ENCODE measurements around the gene DYRK3.
"Not testable (repeated sequence)": the region's sequence is repeated elsewhere in the genome, so short reads cannot be mapped to it uniquely, and the experiment has no call there.

Gene DYRK3

DNA sequence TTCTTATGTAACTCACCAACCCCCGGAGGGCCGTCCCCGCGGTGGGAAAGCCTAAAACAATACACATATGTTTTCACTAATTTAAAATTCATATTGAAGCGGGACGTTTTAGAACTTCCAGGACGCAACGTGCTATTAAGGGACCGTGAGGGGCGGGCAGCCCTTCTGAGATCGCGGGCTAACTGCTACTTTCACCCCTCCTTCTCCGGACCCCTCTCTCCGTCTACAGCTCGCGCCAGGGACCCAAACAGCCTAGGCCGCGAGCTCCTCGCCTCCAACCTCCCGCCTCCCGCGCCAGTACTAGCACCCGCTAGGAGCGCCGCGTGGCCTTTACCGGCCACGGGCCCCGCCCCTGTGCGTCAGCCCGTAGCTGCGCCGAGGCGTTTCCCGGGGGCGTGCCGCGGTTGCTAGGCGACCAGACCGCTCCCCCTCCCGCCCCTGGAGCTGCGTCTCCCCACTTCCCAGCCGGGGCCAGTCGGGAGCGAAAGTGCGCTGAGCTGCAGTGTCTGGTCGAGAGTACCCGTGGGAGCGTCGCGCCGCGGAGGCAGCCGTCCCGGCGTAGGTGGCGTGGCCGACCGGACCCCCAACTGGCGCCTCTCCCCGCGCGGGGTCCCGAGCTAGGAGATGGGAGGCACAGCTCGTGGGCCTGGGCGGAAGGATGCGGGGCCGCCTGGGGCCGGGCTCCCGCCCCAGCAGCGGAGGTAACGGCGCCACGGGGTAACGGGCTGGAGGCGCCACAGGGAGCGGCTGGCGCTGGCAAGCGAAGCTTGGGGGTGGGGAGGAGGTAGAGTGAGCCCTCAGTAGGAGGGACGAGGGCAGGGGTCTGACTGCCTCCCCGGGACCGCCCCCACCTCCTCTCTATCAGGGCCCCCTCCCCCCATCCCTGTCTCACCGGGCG is at the start of gene DYRK3:
Gene DYRK3 (plus strand): TSS at position 457 of the 898 bp plus-strand sequence. CDS start 168 bp downstream, at position 625.
- in situ Hi-C loops (cut with HindIII; ENCODE audit: low sequenced_read_pairs), result no loop called here

DNA sequence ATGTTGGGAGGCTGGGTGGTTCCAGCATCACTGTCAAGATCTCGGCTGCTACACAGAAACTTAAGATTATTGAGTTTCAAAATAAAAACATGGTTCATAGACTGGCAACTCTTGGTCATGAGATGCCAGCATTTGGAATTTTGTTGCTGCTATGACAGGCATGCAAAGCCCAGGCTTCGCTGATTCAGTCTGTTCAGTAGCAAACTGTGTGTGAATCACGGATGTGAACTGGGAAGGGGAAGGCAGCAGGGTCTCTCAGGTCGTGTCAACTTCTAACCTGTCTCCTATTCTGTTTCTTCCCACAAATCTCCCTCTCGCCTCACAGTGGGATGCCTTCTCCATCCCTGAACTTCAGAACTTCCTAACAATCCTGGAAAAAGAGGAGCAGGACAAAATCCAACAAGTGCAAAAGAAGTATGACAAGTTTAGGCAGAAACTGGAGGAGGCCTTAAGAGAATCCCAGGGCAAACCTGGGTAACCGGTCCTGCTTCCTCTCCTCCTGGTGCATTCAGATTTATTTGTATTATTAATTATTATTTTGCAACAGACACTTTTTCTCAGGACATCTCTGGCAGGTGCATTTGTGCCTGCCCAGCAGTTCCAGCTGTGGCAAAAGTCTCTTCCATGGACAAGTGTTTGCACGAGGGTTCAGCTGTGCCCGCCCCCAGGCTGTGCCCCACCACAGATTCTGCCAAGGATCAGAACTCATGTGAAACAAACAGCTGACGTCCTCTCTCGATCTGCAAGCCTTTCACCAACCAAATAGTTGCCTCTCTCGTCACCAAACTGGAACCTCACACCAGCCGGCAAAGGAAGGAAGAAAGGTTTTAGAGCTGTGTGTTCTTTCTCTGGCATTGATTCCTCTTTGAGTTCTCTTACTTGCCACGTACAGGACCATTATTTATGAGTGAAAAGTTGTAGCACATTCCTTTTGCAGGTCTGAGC is 48.6 kb upstream of the DYRK3 start:
- in situ Hi-C loops (cut with HindIII; ENCODE audit: low sequenced_read_pairs), result no loop called here

DNA sequence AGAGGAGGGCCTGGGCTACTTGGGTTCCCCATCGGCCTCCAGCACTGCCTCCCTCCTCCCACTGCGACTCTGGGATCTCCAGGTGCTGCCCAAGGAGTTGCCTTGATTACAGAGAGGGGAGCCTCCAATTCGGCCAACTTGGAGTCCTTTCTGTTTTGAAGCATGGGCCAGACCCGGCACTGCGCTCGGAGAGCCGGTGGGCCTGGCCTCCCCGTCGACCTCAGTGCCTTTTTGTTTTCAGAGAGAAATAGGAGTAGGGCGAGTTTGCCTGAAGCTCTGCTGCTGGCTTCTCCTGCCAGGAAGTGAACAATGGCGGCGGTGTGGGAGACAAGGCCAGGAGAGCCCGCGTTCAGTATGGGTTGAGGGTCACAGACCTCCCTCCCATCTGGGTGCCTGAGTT is 47.4 kb upstream of the DYRK3 start:
- in situ Hi-C loops (cut with HindIII; ENCODE audit: low sequenced_read_pairs), result no loop called here

DNA sequence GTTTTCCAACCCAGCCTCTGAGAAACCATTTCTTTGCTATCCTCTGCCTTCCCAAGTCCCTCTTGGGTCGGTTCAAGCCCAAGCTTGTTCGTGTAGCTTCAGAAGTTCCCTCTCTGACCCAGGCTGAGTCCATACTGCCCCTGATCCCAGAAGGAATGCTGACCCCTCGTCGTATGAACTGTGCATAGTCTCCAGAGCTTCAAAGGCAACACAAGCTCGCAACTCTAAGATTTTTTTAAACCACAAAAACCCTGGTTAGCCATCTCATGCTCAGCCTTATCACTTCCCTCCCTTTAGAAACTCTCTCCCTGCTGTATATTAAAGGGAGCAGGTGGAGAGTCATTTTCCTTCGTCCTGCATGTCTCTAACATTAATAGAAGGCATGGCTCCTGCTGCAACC is 46.8 kb upstream of the DYRK3 start:
- in situ Hi-C loops (cut with HindIII; ENCODE audit: low sequenced_read_pairs), result no loop called here

DNA sequence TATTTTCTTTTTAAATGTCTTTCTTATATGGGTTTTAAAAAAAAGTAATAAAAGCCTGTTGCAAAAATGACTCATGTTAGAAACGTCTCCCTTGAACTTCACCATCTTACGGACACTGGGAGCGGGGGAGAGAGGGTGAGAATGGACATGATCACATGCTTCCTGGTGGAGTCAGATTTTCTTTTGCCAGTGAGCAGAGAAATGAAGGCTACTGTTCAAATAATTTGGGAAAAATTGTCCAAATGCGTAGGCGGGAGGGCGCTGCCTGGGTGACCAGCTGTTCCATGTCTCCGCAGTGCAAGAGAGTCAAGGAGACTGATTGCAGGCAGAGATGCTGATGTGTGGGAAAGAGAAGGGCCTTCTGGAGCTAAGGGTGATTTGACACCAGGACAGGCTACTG is 46.1 kb upstream of the DYRK3 start:
- in situ Hi-C loops (cut with HindIII; ENCODE audit: low sequenced_read_pairs), result no loop called here

DNA sequence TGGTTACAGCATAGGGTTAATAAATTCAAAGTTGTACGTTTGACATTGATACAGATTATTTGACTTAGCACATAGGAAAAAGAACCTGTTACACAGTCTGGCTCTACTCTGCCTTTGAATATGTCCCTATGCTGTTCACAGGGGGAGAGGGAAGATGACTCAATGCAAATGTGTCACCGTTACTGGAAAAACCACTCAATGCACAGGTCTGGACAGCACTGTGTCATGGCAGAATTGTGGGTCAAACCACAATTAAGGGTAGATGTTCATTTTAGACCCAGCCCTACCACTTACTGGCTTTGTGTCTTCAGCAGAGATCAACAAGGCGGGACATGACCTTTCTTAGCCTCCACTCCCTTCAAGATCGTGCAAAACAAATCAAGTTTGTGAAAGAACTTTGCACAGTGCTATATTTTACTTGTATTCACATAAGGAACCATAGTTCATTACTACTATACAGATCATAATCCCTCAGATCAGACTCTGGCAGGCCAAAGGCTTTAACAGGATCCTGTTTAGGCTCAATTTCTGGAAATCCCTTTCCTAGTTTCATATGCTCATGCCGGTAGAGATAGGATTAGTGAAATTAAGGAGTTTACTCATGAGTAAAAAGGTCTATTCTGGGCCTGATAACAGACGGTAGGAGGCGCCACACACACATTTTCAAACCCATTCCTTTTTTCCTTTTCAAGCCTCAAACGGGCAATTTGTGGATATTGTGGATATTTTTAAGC is 45.1 kb upstream of the DYRK3 start:
- in situ Hi-C loops (cut with HindIII; ENCODE audit: low sequenced_read_pairs), result no loop called here

DNA sequence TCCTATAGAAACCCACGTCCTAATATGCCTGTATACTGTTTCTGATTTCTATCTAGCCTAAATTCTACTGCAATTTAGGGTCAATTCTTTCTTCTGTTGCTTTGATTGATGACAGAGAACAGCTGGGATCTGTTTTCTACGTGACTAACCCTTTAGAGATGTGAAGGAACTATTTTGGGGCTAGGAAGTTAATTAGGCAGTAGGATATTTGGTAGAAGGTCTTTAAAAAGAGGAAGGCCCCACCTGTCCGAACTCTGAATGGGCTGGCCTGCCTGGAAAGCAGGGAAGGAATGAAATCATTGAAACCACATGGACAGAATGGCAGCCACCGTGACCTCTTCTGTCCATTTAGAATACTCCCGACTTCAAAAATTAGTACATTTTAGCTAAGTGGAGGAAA is 44.1 kb upstream of the DYRK3 start:
- in situ Hi-C loops (cut with HindIII; ENCODE audit: low sequenced_read_pairs), result no loop called here

DNA sequence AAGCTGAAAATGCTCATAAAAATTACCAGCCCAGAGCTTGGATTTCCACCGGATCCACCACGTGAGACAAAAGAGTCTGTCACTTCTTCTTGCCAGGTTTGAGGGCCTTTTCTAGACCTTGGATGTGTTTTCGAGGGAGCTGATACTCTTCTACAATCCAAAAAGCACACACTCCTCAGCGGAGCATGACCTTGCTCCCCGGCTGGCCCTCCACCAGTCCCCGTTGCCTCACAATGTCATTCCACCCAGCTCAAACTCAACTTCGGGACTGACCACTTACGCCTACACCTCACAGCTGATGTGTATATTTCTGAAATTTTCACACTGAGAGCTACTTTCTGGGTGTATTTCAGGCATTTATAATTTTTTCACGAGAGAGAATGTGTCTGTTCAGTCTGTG is 43.6 kb upstream of the DYRK3 start:
- in situ Hi-C loops (cut with HindIII; ENCODE audit: low sequenced_read_pairs), result no loop called here

DNA sequence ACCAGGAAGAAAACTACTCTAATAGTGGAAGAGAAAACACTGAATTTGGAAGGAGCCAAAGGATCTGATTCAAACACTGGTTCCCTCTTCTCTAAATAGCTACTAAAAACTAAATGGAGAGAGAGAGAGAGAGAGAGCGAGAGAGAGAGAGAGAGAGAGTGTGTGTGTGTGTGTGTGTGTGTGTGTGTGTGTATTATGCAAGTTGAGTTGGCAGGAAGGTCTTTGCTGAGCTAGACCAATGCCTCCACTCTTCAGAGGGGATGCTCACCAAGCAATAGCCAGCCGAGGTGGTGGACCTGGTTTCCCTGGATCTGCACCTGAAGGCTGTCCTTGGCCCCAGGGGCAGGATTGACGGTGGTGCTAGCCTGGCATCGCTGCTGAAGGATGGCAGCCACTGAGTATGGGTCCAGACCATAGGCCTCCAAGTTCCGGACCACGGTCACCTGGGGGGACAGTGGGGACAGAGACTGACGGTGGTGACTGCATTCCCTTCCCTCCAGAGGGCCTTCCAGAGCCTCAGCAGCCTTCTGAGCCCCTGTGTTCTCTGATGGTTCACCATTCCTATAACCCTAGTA is 41.9 kb upstream of the DYRK3 start:
- in situ Hi-C loops (cut with HindIII; ENCODE audit: low sequenced_read_pairs), result no loop called here

DNA sequence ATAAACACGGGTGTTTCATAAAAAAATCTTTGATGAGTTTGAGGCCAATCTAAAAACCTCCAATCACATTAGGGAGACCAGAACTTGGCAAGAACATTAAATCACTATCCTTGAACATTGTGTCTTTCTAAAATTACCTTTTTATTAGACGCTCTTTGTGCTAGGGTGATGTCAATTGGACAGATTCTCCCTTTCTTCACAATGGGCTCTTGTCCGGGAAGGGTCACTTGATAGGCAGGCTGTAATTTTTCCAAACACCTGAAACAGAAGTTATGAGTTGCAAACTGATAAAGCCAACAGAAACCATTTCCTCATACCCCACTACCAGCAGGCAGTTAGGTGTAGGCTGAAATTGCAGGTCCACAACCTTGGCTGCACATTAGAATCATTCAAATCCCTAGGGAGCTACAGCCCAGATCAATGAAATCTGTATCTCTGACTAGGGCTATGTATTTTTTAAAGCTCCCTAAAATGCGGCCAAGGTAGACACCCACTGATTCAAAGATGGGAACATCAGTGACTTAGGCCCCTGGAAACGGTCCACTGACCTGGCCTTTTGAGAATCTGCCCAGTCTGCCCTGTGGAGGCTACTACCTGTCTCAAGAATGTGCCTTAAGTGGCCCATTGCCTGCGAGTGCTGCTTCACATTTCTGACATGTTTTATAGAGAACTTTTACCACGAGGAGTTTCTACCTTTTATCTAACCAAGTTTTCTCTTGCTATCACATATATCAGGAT is 39.6 kb upstream of the DYRK3 start:
- in situ Hi-C loops (cut with HindIII; ENCODE audit: low sequenced_read_pairs), result no loop called here

DNA sequence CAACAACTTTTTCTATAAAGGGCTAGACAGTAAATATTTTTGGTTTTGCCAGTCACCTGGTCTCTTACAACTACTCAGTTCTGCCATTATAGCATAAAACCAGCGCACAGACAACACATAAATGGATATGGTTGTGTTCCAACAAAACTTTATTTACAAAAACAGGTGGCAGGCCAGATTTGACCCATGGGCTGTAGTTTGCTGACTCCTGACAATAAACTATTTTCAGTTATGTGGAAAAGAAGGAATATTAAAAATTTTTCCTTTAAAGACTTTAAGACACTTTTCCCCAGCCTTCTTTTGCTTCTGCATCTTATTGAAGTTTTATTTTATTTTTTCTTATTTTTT is 39.0 kb upstream of the DYRK3 start:
- in situ Hi-C loops (cut with HindIII; ENCODE audit: low sequenced_read_pairs), result no loop called here

DNA sequence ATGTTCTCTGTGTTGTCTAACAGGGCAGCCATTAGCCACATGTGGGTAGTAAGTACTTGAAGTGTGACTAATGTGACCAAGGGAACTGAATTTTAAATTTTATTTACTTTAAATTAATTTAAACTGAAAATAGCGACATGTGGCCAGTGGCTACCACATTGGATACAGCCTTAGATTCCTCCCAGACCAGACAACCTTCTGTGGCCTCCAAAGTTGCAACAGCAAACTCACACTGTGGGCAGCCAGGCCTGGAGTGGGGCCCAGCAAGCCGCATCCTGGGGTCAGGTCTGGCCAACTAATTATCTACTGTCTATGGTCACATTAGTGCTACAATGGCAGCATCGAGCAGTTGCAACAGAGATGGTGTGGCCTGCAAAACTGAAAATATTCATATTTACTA is 34.8 kb upstream of the DYRK3 start:
- in situ Hi-C loops (cut with HindIII; ENCODE audit: low sequenced_read_pairs), result loop anchor here (5.0 kb wide), 2 partner anchors 67 to 108 kb away; no protein-coding TSS in a partner anchor

DNA sequence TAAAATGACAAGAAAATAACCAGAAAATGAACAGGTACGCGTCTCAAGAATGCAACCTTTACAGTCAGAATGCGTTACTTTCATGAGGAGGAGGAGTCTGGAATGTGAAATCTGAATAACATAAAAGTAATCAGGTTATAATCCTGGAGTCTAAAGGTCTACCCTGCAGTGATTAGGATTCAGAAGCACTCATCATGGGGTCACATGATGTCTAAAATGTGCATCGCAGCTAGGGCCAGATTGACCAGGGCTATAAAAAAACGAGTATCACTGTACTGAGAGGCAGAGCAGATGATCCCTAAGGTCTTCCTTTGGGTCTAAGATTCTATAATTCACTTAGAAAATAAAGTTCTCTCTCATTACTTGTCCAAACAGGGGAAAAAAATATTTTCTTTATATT is 30.5 kb upstream of the DYRK3 start:
- in situ Hi-C loops (cut with HindIII; ENCODE audit: low sequenced_read_pairs), result loop anchor here (5.0 kb wide), 2 partner anchors 62 to 113 kb away; no protein-coding TSS in a partner anchor

DNA sequence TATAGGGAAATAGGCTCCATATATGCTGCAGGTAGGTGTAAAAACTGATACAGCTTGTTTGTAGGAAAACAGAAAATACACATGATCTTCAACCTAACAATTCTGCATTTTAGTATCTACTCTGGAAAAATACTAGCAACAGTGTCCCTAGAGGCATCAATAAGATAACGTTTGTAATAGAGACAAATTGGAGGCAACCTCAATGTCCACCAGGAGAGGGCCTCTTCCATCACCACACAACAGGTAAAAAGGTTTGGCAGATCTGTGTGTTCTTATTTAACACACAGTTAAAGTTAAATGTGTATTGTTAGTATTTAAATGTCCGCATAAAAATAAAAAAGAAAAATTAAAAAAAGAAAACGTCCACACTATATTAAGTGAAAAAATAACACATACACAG is 28.5 kb upstream of the DYRK3 start:
- in situ Hi-C loops (cut with HindIII; ENCODE audit: low sequenced_read_pairs), result no loop called here

DNA sequence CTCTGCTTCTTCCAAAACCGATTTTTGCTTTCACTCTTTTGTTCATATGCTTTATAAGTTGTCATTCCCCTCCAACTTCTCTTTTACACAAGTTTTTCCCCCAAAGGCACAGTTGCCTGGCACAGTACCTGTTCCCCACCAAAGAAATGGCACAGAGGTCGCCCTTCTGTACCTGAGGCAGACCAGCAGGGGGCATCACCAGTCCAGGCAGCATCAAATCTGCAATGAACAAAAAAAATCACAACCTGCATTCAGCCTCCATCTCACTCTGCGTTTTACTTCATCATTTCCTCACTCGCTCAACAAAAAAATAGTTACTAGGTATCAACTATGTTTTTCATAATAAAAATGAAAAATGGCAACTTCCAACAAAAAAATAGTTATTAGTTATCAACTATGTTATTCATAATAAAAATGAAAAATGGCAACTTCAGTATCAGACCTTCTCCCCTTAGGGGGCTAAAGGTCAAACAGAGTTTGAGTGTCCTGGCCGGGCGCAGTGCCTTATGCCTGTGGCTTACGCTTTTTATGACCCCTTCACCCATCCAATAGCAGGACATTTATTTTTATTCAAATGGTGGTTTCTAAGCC is 27.1 kb upstream of the DYRK3 start:
- in situ Hi-C loops (cut with HindIII; ENCODE audit: low sequenced_read_pairs), result no loop called here

DNA sequence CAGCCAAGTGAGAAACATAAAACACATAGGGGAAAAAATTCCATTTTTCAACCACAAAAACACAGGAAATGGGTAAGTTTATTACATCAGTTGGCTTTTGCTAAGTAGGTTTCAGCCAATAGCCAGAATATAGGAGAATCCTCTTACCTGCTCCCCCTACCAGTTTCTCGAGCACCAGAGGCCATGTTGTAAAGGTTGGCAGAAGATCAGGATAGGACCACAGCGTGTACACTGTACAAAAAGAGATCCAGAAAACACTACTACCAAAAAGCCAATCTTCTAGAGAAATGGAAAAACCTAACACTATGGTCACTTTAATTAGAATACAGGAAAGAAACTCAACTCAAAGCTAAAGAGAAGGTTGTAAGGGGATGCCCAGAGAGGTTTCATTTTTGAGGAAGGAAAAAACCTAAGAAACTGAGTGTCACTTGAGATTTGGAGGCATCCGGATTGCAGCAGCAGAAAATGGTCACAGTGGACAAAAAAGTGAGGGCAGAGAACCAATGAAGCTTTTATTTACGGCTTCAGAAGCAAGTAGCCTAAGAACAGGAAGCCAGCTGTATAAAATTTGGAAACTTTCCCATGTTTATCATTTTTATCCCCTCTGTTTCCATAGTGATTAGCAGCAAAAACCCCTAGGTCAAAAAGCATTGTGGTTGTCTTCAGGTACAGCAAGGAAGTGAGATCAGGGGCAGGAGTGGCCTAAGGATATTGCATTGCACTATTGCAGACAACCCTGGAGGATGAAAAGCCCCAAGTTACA is 25.9 kb upstream of the DYRK3 start:
- in situ Hi-C loops (cut with HindIII; ENCODE audit: low sequenced_read_pairs), result no loop called here

DNA sequence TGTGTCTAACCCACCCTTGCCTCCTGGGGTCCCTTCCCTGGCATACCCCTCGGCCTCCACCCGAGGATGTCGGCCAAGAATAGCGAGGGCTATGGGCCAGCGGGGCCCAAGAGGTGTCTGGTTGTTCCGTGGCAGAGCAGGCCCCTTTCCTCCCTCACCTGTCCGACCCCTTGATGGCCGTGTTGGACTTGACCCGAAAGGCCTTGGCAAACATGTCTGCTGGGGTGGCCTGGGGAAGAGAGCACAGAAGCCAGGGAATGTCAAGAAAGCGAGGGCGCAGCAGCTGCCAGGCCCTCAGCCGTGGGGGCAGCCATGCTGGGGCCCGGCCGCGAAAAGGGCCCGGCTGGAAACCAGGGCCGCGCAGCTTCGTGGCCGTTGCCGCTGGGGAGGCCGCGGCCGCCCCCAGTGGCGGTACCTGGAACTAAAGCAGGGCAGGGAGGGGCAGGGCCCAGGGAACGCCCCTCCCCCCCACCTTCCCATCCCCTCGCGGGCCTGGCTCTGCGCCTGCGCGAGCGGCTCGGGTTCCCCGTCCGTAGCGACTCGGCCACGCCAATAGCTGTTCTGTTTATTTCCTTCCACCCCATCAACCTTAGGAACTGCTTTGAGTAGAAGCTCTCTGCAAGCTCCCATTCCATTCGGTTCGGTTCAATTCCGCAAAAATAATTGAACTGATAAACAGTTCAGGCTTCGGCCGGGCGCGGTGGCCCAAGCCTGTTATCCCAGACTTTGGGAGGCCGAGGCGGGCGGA is 23.0 kb upstream of the DYRK3 start, which contains the start of gene EIF2D:
Gene EIF2D (minus strand): TSS at position 337 of the 748 bp plus-strand sequence. CDS start 123 bp downstream, at position 214.
- in situ Hi-C loops (cut with HindIII; ENCODE audit: low sequenced_read_pairs), result no loop called here

DNA sequence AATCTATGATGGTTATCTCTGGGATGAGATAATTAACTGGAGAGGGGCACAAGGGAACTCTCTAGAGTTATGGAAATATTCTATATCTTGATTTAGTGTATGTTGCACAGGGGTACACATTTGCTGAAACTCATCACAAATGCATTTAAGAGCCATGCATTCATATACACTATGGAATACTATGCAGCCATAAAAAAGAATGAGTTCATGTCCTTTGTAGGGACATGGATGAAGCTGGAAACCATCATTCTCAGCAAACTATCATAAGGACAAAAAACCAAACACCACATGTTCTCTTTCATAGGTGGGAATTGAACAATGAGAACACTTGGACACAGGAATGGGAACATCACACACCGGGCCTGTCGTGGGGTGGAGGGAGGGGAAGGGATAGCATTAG is 8.9 kb upstream of the DYRK3 start:
- in situ Hi-C loops (cut with HindIII; ENCODE audit: low sequenced_read_pairs), result not testable (repeated sequence)

Data from endothelial cell of hepatic sinusoid (primary cell).